Occipital lobe (tissue), 2 donors: ENCODE results near the gene TBATA. TPM values are rescaled to one million over a fixed set of nuclear protein-coding genes. Genes with fewer than 3 reads are reported as not detected.

Source experiments
- DNase-seq: peaks from one replicate; lab custom pipeline; 2025; lab: John Stamatoyannopoulos, UW
- total RNA-seq: library from RNA; depleted of rRNA; stranded (reverse); fragments of >200 nt; gene quantifications from one replicate; pipeline ENCODE4 v1.2.3, GENCODE V29; 2014

The TBATA gene
- total RNA-seq, 1 donor from 2014 or later: not detected

DNA sequence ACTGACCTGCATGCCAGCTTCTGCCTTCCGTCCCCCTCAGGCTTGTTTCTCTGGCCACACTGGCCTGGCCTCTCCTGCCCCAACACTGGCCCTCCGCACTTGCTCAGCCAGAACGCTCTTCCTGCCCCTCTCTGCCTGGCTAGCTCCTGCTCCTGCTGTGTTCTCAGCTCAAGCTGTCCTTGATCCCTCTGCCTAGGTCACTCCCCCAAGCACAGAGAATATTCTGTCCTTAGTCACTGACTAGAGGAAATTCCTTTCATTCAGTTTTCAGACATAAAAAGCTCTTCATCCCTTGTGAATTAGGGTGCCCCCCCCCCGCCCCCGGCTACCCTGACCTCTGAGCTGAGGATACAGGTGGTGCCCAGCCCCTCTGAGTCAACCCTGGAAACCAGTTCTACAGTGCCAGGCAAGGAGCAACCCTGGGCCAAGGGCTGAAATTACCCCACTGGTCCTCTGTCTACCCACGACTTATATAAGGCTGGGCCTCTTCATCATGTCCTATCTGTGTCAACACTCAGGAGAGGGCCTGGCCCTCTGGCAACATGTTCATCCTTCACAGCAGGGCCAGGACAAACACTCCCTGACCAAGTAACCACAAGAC is 23.9 kb upstream of the TBATA start:
- no peak for DNase-seq

DNA sequence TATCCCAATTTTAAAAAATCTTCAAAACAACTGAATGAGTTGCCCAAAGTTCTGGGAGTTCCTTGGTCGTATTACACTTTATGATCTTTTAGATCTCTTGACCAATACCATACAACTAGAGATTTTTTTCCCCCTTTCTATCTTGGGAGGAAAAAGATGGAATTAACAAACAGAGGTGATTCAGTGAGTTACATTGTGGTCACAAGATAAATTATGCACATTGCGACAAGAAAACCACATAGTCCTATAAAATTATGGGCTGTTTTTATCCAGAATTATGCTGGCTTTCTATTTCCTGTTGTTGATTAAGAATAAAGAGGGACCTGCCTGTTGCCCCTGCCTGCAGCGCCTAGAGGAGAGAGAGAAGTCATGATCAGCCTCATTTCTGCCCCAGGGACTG is 22.4 kb upstream of the TBATA start:
- DNase-seq: no peak

DNA sequence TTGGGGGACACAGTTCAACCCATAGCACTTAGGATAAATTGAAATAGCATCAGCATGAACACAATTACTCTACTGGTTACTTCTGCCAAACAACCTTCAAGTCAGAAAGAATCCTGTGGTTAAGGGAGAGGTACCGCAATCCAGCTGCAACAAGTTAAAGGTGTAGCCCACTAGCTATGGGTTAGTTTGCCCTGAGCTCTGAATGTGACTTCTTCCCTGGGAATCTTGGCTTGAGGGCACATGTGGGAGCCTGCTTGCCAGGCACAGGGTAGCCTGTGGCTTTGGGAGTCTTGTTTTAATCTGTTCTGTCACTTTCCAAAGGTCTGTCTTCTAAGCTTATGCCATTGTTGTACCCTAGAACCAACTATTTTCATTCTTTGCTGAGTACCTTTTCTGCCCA is 21.7 kb upstream of the TBATA start:
- DNase-seq: no peak

DNA sequence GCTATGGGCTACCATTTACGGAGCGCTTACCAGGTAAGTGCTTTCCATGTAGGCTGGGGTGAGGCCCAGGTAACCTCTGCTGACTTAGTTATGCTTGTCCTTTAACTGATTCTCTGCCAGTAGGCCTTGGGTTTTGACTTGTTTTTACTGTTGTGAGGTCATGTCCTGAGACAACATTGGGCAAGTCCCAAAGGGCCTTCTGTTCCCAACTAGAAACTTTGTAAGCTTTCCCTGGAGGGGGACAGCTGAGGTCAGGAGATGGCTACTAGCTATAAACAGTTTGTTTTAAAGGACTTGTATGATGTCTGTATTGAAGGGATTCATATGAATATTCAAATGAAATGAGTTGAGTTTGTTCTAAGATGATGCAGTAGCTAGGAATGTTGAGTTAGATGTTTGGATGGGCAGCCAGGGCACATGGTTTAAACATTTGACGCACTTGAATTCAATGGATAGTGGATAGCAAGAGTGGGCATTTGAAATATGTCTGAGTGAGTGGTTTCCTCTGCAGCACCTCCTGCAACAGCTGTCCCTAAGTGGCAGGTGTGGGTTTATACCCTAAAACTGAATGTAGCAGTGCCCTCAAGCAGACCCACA is 20.5 kb upstream of the TBATA start:
- DNase-seq: no peak

- no peak for DNase-seq
These were observed 19.2 kb upstream of the TBATA start for GRCh38 chr10:70804421-70804808.

GRCh38 chr10:70803775-70804420 is 18.7 kb upstream of the TBATA start:
- DNase-seq: no peak

DNA sequence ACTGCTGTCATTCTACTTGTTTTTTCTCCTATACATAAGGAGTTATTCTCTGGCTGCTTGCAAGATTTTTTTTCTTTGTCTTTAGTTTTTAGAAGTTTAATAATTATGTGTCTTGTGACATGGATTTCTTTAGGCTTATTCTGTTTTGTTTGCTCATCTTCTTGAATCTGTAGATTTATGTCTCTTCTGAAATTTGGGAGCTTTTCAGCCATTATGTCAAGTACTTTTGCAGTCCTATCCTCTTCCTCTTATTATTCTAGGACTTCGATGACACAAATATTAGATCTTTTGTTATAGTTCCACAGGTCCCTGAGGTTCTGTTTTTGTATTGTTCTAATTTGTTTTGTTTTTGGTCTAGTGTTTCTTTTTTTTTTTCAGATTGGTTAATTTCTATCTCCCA is 16.7 kb upstream of the TBATA start:
- no peak for DNase-seq

- DNase-seq: no peak
These were observed 13.9 kb upstream of the TBATA start for GRCh38 chr10:70799124-70799523.

- DNase-seq: no peak
These were observed 12.7 kb upstream of the TBATA start for GRCh38 chr10:70797840-70798239.

- no peak for DNase-seq
These were observed 10.4 kb upstream of the TBATA start for GRCh38 chr10:70795613-70796012.

GRCh38 chr10:70791386-70792039 is 6.3 kb upstream of the TBATA start:
- DNase-seq: no peak

GRCh38 chr10:70786799-70787415 is 1.7 kb upstream of the TBATA start:
- no peak for DNase-seq

DNA sequence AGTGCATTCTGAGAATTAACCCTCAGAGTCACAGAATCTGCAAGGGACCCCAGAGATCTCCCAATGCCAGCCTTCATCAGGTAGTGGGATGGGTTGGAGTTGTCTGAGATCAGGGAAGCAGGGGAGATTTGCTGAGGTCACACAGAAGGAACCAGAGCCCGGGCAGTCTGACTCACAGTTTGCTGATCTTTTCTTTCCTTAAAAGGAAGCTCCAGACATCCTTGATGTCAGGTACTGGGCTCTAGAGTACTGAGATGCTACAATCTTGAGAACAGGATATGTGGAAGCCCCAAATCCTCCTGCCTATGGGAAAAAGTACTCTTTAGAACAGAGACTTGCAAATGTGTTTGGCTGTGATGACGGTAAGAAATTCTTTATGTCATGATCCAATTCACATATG is 706 bp downstream of the TBATA start:
- no peak for DNase-seq

DNA sequence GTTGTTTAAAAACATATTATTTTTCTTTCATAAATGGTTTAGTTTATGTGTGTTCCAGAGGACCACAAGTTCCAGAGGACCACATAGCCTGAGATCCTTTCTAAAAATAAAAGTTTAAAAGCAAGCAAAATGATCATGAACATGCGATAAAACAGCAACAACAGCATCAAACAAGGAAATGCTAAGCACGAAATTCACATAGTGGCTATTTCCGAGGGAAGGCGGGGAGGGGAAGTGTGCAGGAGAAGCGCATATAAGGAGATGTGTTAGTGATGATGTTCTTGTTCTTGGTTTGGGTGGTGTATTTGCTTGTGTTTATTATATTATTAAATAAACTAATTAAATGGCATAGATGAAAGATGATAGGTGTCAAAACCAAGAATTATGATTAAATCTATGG is 1.2 kb downstream of the TBATA start:
- DNase-seq: no peak

DNA sequence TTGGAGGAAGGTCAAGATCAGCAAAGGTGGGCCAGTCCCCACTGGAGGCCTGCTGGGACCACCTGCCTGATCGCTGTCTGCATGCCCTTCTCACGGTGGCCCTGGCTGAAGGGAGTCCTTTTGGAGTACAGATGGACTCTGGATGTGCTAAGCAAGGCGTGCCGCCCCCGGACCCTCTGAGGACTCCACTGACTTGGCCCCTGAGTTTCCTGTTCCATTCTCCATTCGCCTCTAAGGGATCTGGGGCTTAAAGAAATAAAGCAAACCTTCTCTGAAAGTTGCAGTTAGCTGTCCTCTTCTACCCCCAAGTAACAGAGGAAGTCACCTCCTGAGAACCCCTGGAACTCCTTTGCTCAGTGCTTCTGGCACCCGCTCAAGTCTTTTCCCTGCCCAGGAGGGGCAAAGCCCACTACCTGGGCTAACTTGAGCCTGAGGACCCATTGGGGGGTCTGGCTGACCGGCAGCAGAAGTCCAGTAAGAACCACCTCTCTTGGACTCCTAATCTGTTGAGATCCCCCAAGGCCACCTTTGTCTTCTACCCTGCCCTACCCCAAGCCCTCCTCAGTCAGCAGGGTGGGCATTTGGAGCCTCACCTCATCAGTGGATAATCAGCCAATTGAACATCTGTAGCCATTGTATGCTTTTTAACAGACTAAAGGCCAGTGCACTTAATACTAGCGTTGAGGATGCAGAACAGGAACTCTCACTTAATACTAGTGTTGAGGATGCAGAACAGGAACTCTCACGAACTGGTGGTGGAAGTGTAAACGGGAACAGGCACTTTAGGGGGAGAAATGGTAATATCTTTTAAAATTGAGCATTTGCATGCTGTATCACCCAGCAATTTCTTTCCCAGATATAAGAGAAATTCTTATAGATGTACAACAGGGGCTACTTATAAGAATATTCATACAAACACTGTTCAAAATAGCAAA is 2.2 kb downstream of the TBATA start:
- DNase-seq: no peak

- no peak for DNase-seq
These were observed 3.0 kb downstream of the TBATA start for GRCh38 chr10:70782086-70782745.

GRCh38 chr10:70781461-70782051 is 3.6 kb downstream of the TBATA start:
- DNase-seq: no peak

- no peak for DNase-seq
These were observed 4.4 kb downstream of the TBATA start for GRCh38 chr10:70780772-70781171.

DNA sequence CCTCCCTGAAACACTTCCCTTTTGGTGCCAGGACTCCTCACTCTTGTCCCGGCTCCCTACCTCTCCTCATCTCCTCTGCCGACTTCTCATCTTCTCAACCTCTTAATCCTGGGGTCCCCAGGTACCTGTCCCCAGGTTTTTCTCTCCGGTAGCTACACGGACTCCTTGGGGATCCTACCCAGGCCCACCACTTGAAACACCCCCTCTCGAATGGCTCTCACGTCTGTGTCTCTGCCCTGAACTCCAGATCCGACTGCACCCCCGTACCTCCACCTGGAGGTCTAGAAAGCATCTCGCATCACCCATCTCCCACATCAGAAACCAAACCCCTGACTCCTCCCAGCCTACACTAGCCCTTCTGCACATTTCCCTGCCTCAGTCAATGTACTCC is 4.8 kb downstream of the TBATA start:
- DNase-seq: no peak
